ENCODE data around the gene C2orf81. TPM values are rescaled to one million over a fixed set of nuclear protein-coding genes. Genes with fewer than 3 reads are reported as not detected.

Gene C2orf81
- total and polyA plus RNA-seq, 10 of the 15 experiments (the other 5 are each of a cell fraction or from before 2014, with no cell fraction given): 0.10 to 9.8 (median 2.7) TPM

DNA sequence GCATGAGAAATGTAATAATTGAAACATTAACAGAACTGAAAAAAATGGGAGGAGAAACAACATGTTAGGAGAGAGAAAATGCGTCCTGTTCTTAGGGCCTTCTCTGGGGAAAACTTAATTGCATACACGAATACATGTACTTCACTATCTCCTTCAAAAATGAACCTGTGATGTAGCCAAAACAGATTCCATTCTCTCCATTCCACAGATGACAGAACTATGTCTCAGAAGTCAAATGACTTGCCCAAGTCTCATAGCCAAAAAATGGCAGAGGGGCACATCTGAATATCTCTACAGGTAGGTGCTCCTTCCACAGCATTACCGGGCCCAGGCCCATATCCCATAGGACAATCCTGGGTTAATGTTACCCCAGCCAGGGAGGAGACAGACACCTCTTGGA is 37.4 kb downstream of the C2orf81 start:
- ChIA-PET RAD21 (ENCODE audit: unreplicated experiment) (no interaction called here), SMC1A (ENCODE audit: uncharacterized antibody, unreplicated experiment) (no interaction called here), CTCF (no interaction called here), POLR2A (no interaction called here)
- intact Hi-C loops (cut with micrococcal nuclease; ENCODE audit: unreplicated experiment) (no loop called here), in situ Hi-C loops (cut with MboI) (no loop called here)
- Histone ChIP-seq H3K9me3 (replicated peaks; ENCODE audit: control insufficient read depth, insufficient read depth, low read length) (no peaks in the 10 kb centered on the region), H3K9ac (ENCODE audit: control insufficient read depth, insufficient read depth, low read length) (no peak overlapping the region), H4K20me1 (ENCODE audit: control insufficient read depth, insufficient read depth) (peaks cover 9% of the 10 kb centered on the region; the same call in 1 of the 2 replicates), H3K36me3 (ENCODE audit: control insufficient read depth in 2 of 2, insufficient read depth in 2 of 2, low read length in 1 of 2) (no peaks in the 10 kb centered on the region; a peak in 1 of 4 replicates), H2AFZ (ENCODE audit: control insufficient read depth, low read depth, low read length) (no peak overlapping the region), H3K4me2 (ENCODE audit: control insufficient read depth, insufficient read depth) (no peak overlapping the region), H3K79me2 (ENCODE audit: control insufficient read depth, insufficient read depth, low read length) (peaks cover 15% of the 10 kb centered on the region), H3K27me3 (replicated peaks in 1 of 2; ENCODE audit: control insufficient read depth in 2 of 2, insufficient read depth in 2 of 2, low read length in 1 of 2) (no peaks in the 10 kb centered on the region), H3K4me1 (ENCODE audit: control insufficient read depth, insufficient read depth, low read length) (no peaks in the 10 kb centered on the region; the same call in 1 of the 2 replicates), H3K4me3 (no peak overlapping the region), H3K27ac (ENCODE audit: control insufficient read depth, insufficient read depth) (no peak overlapping the region)
- WGBS (ENCODE audit: insufficient coverage, insufficient replicate concordance, low lambda C conversion rate, missing lambda C conversion rate): 89% methylated on average over 3 of the region's 3 CpGs
- FAIRE-seq: no peak
- no peak for ATAC-seq
- BruUV-seq (replicated peaks): no TSS peak
- no peak for DNase-seq (ENCODE audit: low read depth, low spot score)
- TF ChIP-seq, protein P1, sequence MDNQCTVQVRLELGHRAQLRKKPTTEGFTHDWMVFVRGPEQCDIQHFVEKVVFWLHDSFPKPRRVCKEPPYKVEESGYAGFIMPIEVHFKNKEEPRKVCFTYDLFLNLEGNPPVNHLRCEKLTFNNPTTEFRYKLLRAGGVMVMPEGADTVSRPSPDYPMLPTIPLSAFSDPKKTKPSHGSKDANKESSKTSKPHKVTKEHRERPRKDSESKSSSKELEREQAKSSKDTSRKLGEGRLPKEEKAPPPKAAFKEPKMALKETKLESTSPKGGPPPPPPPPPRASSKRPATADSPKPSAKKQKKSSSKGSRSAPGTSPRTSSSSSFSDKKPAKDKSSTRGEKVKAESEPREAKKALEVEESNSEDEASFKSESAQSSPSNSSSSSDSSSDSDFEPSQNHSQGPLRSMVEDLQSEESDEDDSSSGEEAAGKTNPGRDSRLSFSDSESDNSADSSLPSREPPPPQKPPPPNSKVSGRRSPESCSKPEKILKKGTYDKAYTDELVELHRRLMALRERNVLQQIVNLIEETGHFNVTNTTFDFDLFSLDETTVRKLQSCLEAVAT (IDR thresholded peaks at IDR 0.05): no peak
- no peak for TF ChIP-seq GATAD2B (conservative IDR thresholded peaks at IDR 0.05; ENCODE audit: low read depth)
- TF ChIP-seq WRNIP1 (IDR thresholded peaks at IDR 0.05; ENCODE audit: borderline replicate concordance, low read depth, low read length): no peak
- no peak for TF ChIP-seq MXI1 (IDR thresholded peaks at IDR 0.05; ENCODE audit: low read depth, low read length)
- no peak for TF ChIP-seq SREBF1 (IDR thresholded peaks at IDR 0.05; ENCODE audit: low read length)
- TF ChIP-seq STAT1 (conservative IDR thresholded peaks at IDR 0.05): no peak
- no peak for TF ChIP-seq NR2F1 (conservative IDR thresholded peaks at IDR 0.05)
- TF ChIP-seq, protein P2, sequence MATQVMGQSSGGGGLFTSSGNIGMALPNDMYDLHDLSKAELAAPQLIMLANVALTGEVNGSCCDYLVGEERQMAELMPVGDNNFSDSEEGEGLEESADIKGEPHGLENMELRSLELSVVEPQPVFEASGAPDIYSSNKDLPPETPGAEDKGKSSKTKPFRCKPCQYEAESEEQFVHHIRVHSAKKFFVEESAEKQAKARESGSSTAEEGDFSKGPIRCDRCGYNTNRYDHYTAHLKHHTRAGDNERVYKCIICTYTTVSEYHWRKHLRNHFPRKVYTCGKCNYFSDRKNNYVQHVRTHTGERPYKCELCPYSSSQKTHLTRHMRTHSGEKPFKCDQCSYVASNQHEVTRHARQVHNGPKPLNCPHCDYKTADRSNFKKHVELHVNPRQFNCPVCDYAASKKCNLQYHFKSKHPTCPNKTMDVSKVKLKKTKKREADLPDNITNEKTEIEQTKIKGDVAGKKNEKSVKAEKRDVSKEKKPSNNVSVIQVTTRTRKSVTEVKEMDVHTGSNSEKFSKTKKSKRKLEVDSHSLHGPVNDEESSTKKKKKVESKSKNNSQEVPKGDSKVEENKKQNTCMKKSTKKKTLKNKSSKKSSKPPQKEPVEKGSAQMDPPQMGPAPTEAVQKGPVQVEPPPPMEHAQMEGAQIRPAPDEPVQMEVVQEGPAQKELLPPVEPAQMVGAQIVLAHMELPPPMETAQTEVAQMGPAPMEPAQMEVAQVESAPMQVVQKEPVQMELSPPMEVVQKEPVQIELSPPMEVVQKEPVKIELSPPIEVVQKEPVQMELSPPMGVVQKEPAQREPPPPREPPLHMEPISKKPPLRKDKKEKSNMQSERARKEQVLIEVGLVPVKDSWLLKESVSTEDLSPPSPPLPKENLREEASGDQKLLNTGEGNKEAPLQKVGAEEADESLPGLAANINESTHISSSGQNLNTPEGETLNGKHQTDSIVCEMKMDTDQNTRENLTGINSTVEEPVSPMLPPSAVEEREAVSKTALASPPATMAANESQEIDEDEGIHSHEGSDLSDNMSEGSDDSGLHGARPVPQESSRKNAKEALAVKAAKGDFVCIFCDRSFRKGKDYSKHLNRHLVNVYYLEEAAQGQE (IDR thresholded peaks at IDR 0.05; ENCODE audit: low read depth, low read length): no peak
- TF ChIP-seq CHD2 (IDR thresholded peaks at IDR 0.05; ENCODE audit: borderline replicate concordance, low read depth, low read length): no peak
- no peak for TF ChIP-seq ZNF24 (IDR thresholded peaks at IDR 0.05)
- TF ChIP-seq KAT2A (conservative IDR thresholded peaks at IDR 0.05; ENCODE audit: control insufficient read depth, low read depth, low read length): no peak
- TF ChIP-seq TCF3 (IDR thresholded peaks at IDR 0.05; ENCODE audit: borderline replicate concordance, insufficient read depth, low read depth, low read length): no peak
- TF ChIP-seq DPF2 (IDR thresholded peaks at IDR 0.05): no peak
- no peak for TF ChIP-seq RELA (IDR thresholded peaks at IDR 0.05; ENCODE audit: borderline replicate concordance, partially characterized antibody)
- TF ChIP-seq, protein P3, sequence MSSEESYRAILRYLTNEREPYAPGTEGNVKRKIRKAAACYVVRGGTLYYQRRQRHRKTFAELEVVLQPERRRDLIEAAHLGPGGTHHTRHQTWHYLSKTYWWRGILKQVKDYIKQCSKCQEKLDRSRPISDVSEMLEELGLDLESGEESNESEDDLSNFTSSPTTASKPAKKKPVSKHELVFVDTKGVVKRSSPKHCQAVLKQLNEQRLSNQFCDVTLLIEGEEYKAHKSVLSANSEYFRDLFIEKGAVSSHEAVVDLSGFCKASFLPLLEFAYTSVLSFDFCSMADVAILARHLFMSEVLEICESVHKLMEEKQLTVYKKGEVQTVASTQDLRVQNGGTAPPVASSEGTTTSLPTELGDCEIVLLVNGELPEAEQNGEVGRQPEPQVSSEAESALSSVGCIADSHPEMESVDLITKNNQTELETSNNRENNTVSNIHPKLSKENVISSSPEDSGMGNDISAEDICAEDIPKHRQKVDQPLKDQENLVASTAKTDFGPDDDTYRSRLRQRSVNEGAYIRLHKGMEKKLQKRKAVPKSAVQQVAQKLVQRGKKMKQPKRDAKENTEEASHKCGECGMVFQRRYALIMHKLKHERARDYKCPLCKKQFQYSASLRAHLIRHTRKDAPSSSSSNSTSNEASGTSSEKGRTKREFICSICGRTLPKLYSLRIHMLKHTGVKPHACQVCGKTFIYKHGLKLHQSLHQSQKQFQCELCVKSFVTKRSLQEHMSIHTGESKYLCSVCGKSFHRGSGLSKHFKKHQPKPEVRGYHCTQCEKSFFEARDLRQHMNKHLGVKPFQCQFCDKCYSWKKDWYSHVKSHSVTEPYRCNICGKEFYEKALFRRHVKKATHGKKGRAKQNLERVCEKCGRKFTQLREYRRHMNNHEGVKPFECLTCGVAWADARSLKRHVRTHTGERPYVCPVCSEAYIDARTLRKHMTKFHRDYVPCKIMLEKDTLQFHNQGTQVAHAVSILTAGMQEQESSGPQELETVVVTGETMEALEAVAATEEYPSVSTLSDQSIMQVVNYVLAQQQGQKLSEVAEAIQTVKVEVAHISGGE (CRISPR knock-in tag; IDR thresholded peaks at IDR 0.05): no peak
